Adrenal gland (tissue), 12 donors: ENCODE data around the gene CDH12. TPM values are rescaled to one million over a fixed set of nuclear protein-coding genes. Genes with fewer than 3 reads are reported as not detected.

Source experiments
- DNase-seq, 7 donors: peaks; one replicate each; pipeline ENCODE4 v3.0.0-alpha.2; 2019 to 2020
- H3K27ac ChIP-seq, 5 donors: fragments of 200-600 bp; sonication (generic) in 4 of 5; 1 replicate in 3 of 5; 2 replicates in 2 of 5; pipeline versions ENCODE4 v1.5.1 to v1.8.0; 2016 to 2020; ENCODE audit warnings: mild to moderate bottlenecking in 1 of 5
- H3K27me3 ChIP-seq: fragments of 200-600 bp; 2 replicates; pipeline ENCODE4 v1.8.0; 2021
- H3K36me3 ChIP-seq, 2 donors: fragments of 200-600 bp; replicated peaks in 1 of 2; 1 replicate in 1 of 2; 2 replicates in 1 of 2; pipeline versions ENCODE4 v1.5.1 to v1.8.0; 2018 to 2022
- H3K4me1 ChIP-seq, 2 donors: fragments of 200-600 bp; replicated peaks in 1 of 2; 1 replicate in 1 of 2; 2 replicates in 1 of 2; pipeline versions ENCODE4 v1.5.1 to v1.8.0; 2018 to 2021
- H3K4me3 ChIP-seq, 4 donors: fragments of 200-600 bp; sonication (generic) in 3 of 4; one replicate each; pipeline ENCODE4 v1.5.1; 2016 to 2018
- H3K9me3 ChIP-seq, 3 donors: fragments of 200-600 bp; sonication (generic) in 1 of 3; replicated peaks in 1 of 3; 1 replicate in 2 of 3; 2 replicates in 1 of 3; pipeline versions ENCODE4 v1.5.1 to v1.8.0; 2016 to 2021
- CTCF ChIP-seq, 6 experiments: fragments of 450-650 bp in 4 of 6; fragments of 200-600 bp in 2 of 6; sonication (generic) in 1 of 6; IDR thresholded peaks; 1 replicate in 5 of 6; 2 replicates in 1 of 6; pipeline versions ENCODE4 v1.5.1 to v1.8.0; 2016 to 2021; ENCODE audit warnings: antibody characterized with exemption in 6 of 6, mild to moderate bottlenecking in 2 of 6, moderate library complexity in 1 of 6
- POLR2A ChIP-seq, 2 donors: fragments of 450-650 bp; IDR thresholded peaks; one replicate each; pipeline ENCODE4 v1.6.1; 2017; ENCODE audit warnings: antibody characterized with exemption in 2 of 2, mild to moderate bottlenecking in 2 of 2, moderate library complexity in 1 of 2
- WGBS, 4 donors: extraction: QIAGEN DNeasy Blood & Tissue Kit in 2 of 4; methylation state at CpG; one replicate each; pipeline versions ENCODE4 v1.1.5 to v1.1.7; 2013 to 2017; 5-methylcytosine and 5-hydroxymethylcytosine counted together
- intact Hi-C, 2 donors: fragments of 100-400 bp; cut with DNase I; formaldehyde crosslinking; loops; one replicate each; pipeline versions ENCODE4 v1.14.1 to v1.15.0; 2022 to 2023
- polyA plus RNA-seq, 3 donors: library from polyadenylated mRNA; stranded (reverse); fragments of 200-250 nt in 2 of 3; fragments of 350-450 nt in 1 of 3; fragmentation: Illumina TruSeq in 1 of 3; extraction: RNeasy Lipid Tissue Mini Kit (QIAGEN cat#74804) in 1 of 3; gene quantifications; one replicate each; pipeline ENCODE4 v1.2.3, GENCODE V29; 2013 to 2014
- total RNA-seq, 9 donors: library from RNA; depleted of rRNA in 4 of 9; stranded (reverse); fragments of >200 nt in 4 of 9; fragments of 120-200 nt in 1 of 9; fragmentation: NEBNext Ultra II Directional in 1 of 9; extraction: Animal tissue kit (Norgen Biotek cat#: 25700) in 1 of 9; gene quantifications; one replicate each; pipeline versions ENCODE4 v1.1.0 to v1.2.4, GENCODE V29; 2013 to 2023
- donor health status: healthy with polysubstance abuse.
- donor health status: Bipolar disorder and iron deficiency.
- donor health status: DM: yes; HTN: yes; CAD: no.
- donor health status: DM: no; HTN: no; CAD: no.
- donor health status: DM: no; HTN: no; CAD: no.
- donor health status: DM: yes; HTN: yes; CAD: no.

CDH12 gene
- total and polyA plus RNA-seq, 12 donors = 0.80 to 16.5 (median 7.8) TPM

GRCh38 chr5:22465616-22466015 lies 387.5 kb downstream of the CDH12 start:
- Histone ChIP-seq H3K4me3 (no peak overlapping the region), H3K4me1 (no peaks in the 10 kb centered on the region), H3K27me3 (no peaks in the 10 kb centered on the region), H3K27ac (no peak overlapping the region), H3K9me3 (no peaks in the 10 kb centered on the region), H3K36me3 (no peaks in the 10 kb centered on the region)
- WGBS, 4 donors = 73 to 82% (median 76%) methylated on average over 1 of the region's 1 CpG
- intact Hi-C loops = no loop called here
- DNase-seq = no peak
- TF ChIP-seq POLR2A (IDR thresholded peaks at IDR 0.05) = no peak
- TF ChIP-seq CTCF (IDR thresholded peaks at IDR 0.05) = no peak

- no peak for TF ChIP-seq CTCF (IDR thresholded peaks at IDR 0.05)
- intact Hi-C loops = no loop called here
- H3K27me3 ChIP-seq = no peaks in the 10 kb centered on the region
- no peaks in the 10 kb centered on the region for H3K36me3 ChIP-seq
- H3K27ac ChIP-seq = no peak overlapping the region
- H3K4me1 ChIP-seq = no peaks in the 10 kb centered on the region
- H3K4me3 ChIP-seq = no peak overlapping the region
- 58 to 71% (median 63%) methylated on average over 3 of the region's 3 CpGs for WGBS, 4 donors
- DNase-seq = no peak
- no peaks in the 10 kb centered on the region for H3K9me3 ChIP-seq
Observed at GRCh38 chr5:22465177-22465576, 388.0 kb downstream of the CDH12 start.

- no peaks in the 10 kb centered on the region for H3K9me3 ChIP-seq
- no peak overlapping the region for H3K4me3 ChIP-seq
- intact Hi-C loops = no loop called here
- no peaks in the 10 kb centered on the region for H3K36me3 ChIP-seq
- TF ChIP-seq POLR2A (IDR thresholded peaks at IDR 0.05) (no peak), CTCF (IDR thresholded peaks at IDR 0.05) (no peak)
- no peaks in the 10 kb centered on the region for H3K4me1 ChIP-seq
- 78 to 81% (median 78%) methylated on average over 4 of the region's 4 CpGs for WGBS, 4 donors
- no peaks in the 10 kb centered on the region for H3K27me3 ChIP-seq
- no peak for DNase-seq
- H3K27ac ChIP-seq = no peak overlapping the region
Observed at GRCh38 chr5:22460189-22460588, 393.0 kb downstream of the CDH12 start.

- H3K27ac ChIP-seq = no peak overlapping the region
- H3K9me3 ChIP-seq = no peaks in the 10 kb centered on the region
- DNase-seq = no peak
- no peaks in the 10 kb centered on the region for H3K27me3 ChIP-seq
- no peak for TF ChIP-seq POLR2A (IDR thresholded peaks at IDR 0.05)
- intact Hi-C loops = no loop called here
- no peaks in the 10 kb centered on the region for H3K4me1 ChIP-seq
- H3K36me3 ChIP-seq = no peaks in the 10 kb centered on the region
- no peak overlapping the region for H3K4me3 ChIP-seq
- 75 to 85% (median 81%) methylated on average over 2 of the region's 2 CpGs for WGBS, 4 donors
Observed at GRCh38 chr5:22432905-22433304, 420.2 kb downstream of the CDH12 start.

GRCh38 chr5:22431840-22432239 lies 421.3 kb downstream of the CDH12 start:
- WGBS, 4 donors = 79 to 90% (median 85%) methylated on average over 3 of the region's 3 CpGs
- Histone ChIP-seq H3K4me1 (no peaks in the 10 kb centered on the region), H3K36me3 (no peaks in the 10 kb centered on the region), H3K27me3 (no peaks in the 10 kb centered on the region), H3K27ac (no peak overlapping the region), H3K4me3 (no peak overlapping the region), H3K9me3 (no peaks in the 10 kb centered on the region)
- no peak for DNase-seq
- TF ChIP-seq POLR2A (IDR thresholded peaks at IDR 0.05) (no peak), CTCF (IDR thresholded peaks at IDR 0.05) (no peak)
- intact Hi-C loops = no loop called here
